GM12878 (cell line): ENCODE results near the gene ORAI3. TPM values are rescaled to one million over a fixed set of nuclear protein-coding genes. Genes with fewer than 3 reads are reported as not detected.

Source experiments
- ELK1 ChIP-seq: IDR thresholded peaks from 2 replicates; pipeline ENCODE4 v1.6.1; 2012; ENCODE audit warnings: low read depth, low read length, improper control_type of control experiment
- EZH2 ChIP-seq: IDR thresholded peaks from 2 replicates; pipeline ENCODE4 v1.6.1; 2012; ENCODE audit warnings: low read depth, mild to moderate bottlenecking, control low read depth, inconsistent platforms, low read length, borderline replicate concordance; ENCODE audit not compliant: control insufficient read depth
- IKZF1 ChIP-seq: fragments of 450-650 bp; conservative IDR thresholded peaks from 2 replicates; pipeline ENCODE4 v1.6.1; 2017; ENCODE audit warnings: antibody characterized with exemption, mild to moderate bottlenecking
- MXI1 ChIP-seq: fragments of 150-350 bp; IDR thresholded peaks from 2 replicates; pipeline ENCODE4 v1.6.1; 2011; ENCODE audit warnings: low read depth, mild to moderate bottlenecking, inconsistent platforms, low read length, improper control_type of control experiment
- NFIC ChIP-seq: IDR thresholded peaks from 2 replicates; pipeline ENCODE4 v1.6.1; 2012; ENCODE audit warnings: low read depth, mild to moderate bottlenecking, inconsistent platforms, low read length, moderate library complexity
- RAD21 ChIP-seq: IDR thresholded peaks from 2 replicates; pipeline ENCODE4 v1.6.1; 2011; ENCODE audit warnings: mild to moderate bottlenecking, low read depth, low read length, moderate library complexity; ENCODE audit not compliant: insufficient read depth
- RAD51 ChIP-seq: fragments of 450-650 bp; IDR thresholded peaks from 2 replicates; pipeline ENCODE4 v1.6.1; 2016; ENCODE audit warnings: moderate library complexity, mild to moderate bottlenecking, inconsistent platforms
- RELA ChIP-seq: fragments of 450-650 bp; IDR thresholded peaks from 2 replicates; pipeline ENCODE4 v1.8.0; 2014; ENCODE audit warnings: borderline replicate concordance; ENCODE audit not compliant: partially characterized antibody
- SIX5 ChIP-seq: IDR thresholded peaks from 2 replicates; pipeline ENCODE4 v1.6.1; 2011; ENCODE audit warnings: mild to moderate bottlenecking, low read depth, low read length, moderate library complexity; ENCODE audit not compliant: severe bottlenecking
- SREBF2 ChIP-seq: IDR thresholded peaks from 2 replicates; pipeline ENCODE4 v1.6.1; 2012; ENCODE audit warnings: mild to moderate bottlenecking, low read length
- polyA plus RNA-seq, 11 experiments: library from polyadenylated mRNA; depleted of rRNA in 4 of 11; unstranded in 6 of 11; stranded (reverse) in 5 of 11; fragments of >200 nt; fragmentation: Nextera tagmentation in 4 of 11; fragmentation: Illumina TruSeq in 1 of 11; extraction: Ambion mirVana in 4 of 11; extraction: Trizol in 1 of 11; gene quantifications; 1 replicate in 1 of 11; 2 replicates in 10 of 11; pipeline versions ENCODE4 v1.2.1 to v1.2.3, GENCODE V29; 2011 to 2016; ENCODE audit warnings: inconsistent platforms in 2 of 11, missing spikeins in 2 of 11, low read depth in 1 of 11
- total RNA-seq, 4 experiments: library from RNA; depleted of rRNA in 3 of 4; stranded (reverse); fragments of >200 nt in 3 of 4; fragmentation: Illumina TruSeq in 1 of 4; extraction: Trizol in 1 of 4; gene quantifications; 2 replicates each; pipeline versions ENCODE4 v1.2.1 to v1.2.3, GENCODE V29; 2013 to 2021
- TF ChIP-seq, protein P1 (sequence below): IDR thresholded peaks from 2 replicates; pipeline ENCODE4 v1.6.1; 2011; ENCODE audit warnings: borderline replicate concordance, low read depth, mild to moderate bottlenecking, moderate library complexity, mixed read lengths, low read length; ENCODE audit not compliant: insufficient read depth; ENCODE audit errors: extremely low read length

Gene ORAI3
- total and polyA plus RNA-seq, 10 of the 15 experiments (the other 5 are each of a cell fraction or from before 2014, with no cell fraction given): 3.4 to 21.9 (median 16.2) TPM

GRCh38 chr16:30941600-30942425 is 7.1 kb upstream of the ORAI3 start (continued):
- TF ChIP-seq NFIC: no peak
- peak; percentile 10 for TF ChIP-seq SIX5
- peak; percentile 38; the same call in 1 of the 2 replicates for TF ChIP-seq RAD51
- TF ChIP-seq SREBF2: no peak
- TF ChIP-seq MXI1: 0 out of 2 replicates have a peak, but pooled peaks have one; percentile 37
- TF ChIP-seq EZH2: no peak
- TF ChIP-seq RAD21: peak; percentile 67
- TF ChIP-seq IKZF1: 0 out of 2 replicates have a peak, but pooled peaks have one; percentile 18
- peak; percentile 27; the same call in 1 of the 2 replicates for TF ChIP-seq ELK1
- no peak for TF ChIP-seq RELA
- TF ChIP-seq, protein P1, sequence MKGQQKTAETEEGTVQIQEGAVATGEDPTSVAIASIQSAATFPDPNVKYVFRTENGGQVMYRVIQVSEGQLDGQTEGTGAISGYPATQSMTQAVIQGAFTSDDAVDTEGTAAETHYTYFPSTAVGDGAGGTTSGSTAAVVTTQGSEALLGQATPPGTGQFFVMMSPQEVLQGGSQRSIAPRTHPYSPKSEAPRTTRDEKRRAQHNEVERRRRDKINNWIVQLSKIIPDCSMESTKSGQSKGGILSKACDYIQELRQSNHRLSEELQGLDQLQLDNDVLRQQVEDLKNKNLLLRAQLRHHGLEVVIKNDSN: peak; percentile 24
